Measurements from ENCODE around the gene SHROOM2.

SHROOM2 gene

GRCh38 chrX:9895225-9895912 is 109.1 kb downstream of the SHROOM2 start:
- no peak for TF ChIP-seq POLR2AphosphoS5 (IDR thresholded peaks at IDR 0.05; ENCODE audit: low read depth, low read length)
- no peak for TF ChIP-seq REST (IDR thresholded peaks at IDR 0.05; ENCODE audit: insufficient read depth in 1 of 2, low read depth in 2 of 2, low read length in 2 of 2)
- no peak for TF ChIP-seq FOXP2 (optimal IDR thresholded peaks at IDR 0.05; ENCODE audit: borderline replicate concordance, extremely low read depth, extremely low read length, insufficient read depth)
- no peak for TF ChIP-seq TAF1 (IDR thresholded peaks at IDR 0.05; ENCODE audit: borderline replicate concordance, insufficient read depth, low read length)
- no peak for TF ChIP-seq SIN3A (IDR thresholded peaks at IDR 0.05; ENCODE audit: borderline replicate concordance, insufficient read depth, low read length)

- TF ChIP-seq POLR2AphosphoS5 (IDR thresholded peaks at IDR 0.05; ENCODE audit: low read depth, low read length) (no peak), SIN3A (IDR thresholded peaks at IDR 0.05; ENCODE audit: borderline replicate concordance, insufficient read depth, low read length) (no peak), TAF1 (IDR thresholded peaks at IDR 0.05; ENCODE audit: borderline replicate concordance, insufficient read depth, low read length) (no peak), FOXP2 (optimal IDR thresholded peaks at IDR 0.05; ENCODE audit: borderline replicate concordance, extremely low read depth, extremely low read length, insufficient read depth) (no peak), REST (IDR thresholded peaks at IDR 0.05; ENCODE audit: insufficient read depth in 1 of 2, low read depth in 2 of 2, low read length in 2 of 2) (no peak)
Observed at GRCh38 chrX:9897761-9898161, 111.5 kb downstream of the SHROOM2 start.

GRCh38 chrX:9899640-9900111 is 113.4 kb downstream of the SHROOM2 start:
- TF ChIP-seq SIN3A (IDR thresholded peaks at IDR 0.05; ENCODE audit: borderline replicate concordance, insufficient read depth, low read length), result no peak
- no peak for TF ChIP-seq POLR2AphosphoS5 (IDR thresholded peaks at IDR 0.05; ENCODE audit: low read depth, low read length)
- no peak for TF ChIP-seq TAF1 (IDR thresholded peaks at IDR 0.05; ENCODE audit: borderline replicate concordance, insufficient read depth, low read length)
- no peak for TF ChIP-seq FOXP2 (optimal IDR thresholded peaks at IDR 0.05; ENCODE audit: borderline replicate concordance, extremely low read depth, extremely low read length, insufficient read depth)
- TF ChIP-seq REST (IDR thresholded peaks at IDR 0.05; ENCODE audit: insufficient read depth in 1 of 2, low read depth in 2 of 2, low read length in 2 of 2), result no peak

DNA sequence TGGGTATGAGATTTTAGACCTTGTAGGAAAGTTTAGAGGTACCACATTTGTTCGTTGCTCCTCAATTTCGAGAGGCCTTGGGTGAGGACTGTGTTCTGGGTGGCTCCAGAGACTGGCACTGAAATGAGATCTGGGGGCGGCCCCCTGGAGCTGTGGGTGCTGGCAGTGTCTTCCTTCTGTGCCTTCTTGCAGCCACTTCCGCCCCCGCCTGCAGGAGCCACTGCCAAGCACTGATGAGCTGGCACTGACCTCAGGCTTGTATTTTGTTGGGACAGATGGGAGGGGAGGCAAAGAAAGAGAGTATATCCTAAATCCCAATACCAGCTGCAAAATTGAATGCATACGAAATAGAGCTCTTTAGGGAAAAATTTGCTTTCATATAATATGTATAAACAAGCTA is 116.4 kb downstream of the SHROOM2 start:
- TF ChIP-seq FOXP2 (optimal IDR thresholded peaks at IDR 0.05; ENCODE audit: borderline replicate concordance, extremely low read depth, extremely low read length, insufficient read depth) (no peak), SIN3A (IDR thresholded peaks at IDR 0.05; ENCODE audit: borderline replicate concordance, insufficient read depth, low read length) (no peak), REST (IDR thresholded peaks at IDR 0.05; ENCODE audit: insufficient read depth in 1 of 2, low read depth in 2 of 2, low read length in 2 of 2) (no peak), POLR2AphosphoS5 (IDR thresholded peaks at IDR 0.05; ENCODE audit: low read depth, low read length) (no peak), TAF1 (IDR thresholded peaks at IDR 0.05; ENCODE audit: borderline replicate concordance, insufficient read depth, low read length) (no peak)

Measured in PFSK-1 (cell line).